GM23338 (cell line): ENCODE measurements around the gene NID2. TPM values are rescaled to one million over a fixed set of nuclear protein-coding genes. Genes with fewer than 3 reads are reported as not detected.

Source experiments
- ATAC-seq: fragments of 200-7000 bp; cut with Tn5 transposase; 3 replicates; pipeline ENCODE4 v1.9.1; 2020
- DNase-seq: peaks from one replicate; pipeline ENCODE4 v3.0.0-alpha.2; 2015; ENCODE audit warnings: low spot score
- H2AFZ ChIP-seq: fragments of 200-600 bp; sonication (generic); 2 replicates; pipeline ENCODE4 v1.8.0; 2016; ENCODE audit warnings: antibody characterized with exemption, mild to moderate bottlenecking, moderate library complexity
- H3F3A ChIP-seq: fragments of 200-600 bp; sonication (generic); replicated peaks from 2 replicates; pipeline ENCODE4 v1.8.0; 2017; ENCODE audit warnings: antibody characterized with exemption, mixed run types, low read depth
- H3K27ac ChIP-seq: fragments of 200-600 bp; sonication (generic); 2 replicates; pipeline ENCODE4 v1.6.1; 2016; ENCODE audit warnings: low read depth
- H3K27me3 ChIP-seq: fragments of 200-600 bp; sonication (generic); 2 replicates; pipeline ENCODE4 v1.8.0; 2016; ENCODE audit warnings: mild to moderate bottlenecking, mixed run types, moderate library complexity; ENCODE audit not compliant: insufficient read depth
- H3K36me3 ChIP-seq: fragments of 200-600 bp; sonication (generic); 2 replicates; pipeline ENCODE4 v1.8.0; 2016; ENCODE audit warnings: mild to moderate bottlenecking; ENCODE audit not compliant: insufficient read depth
- H3K4me1 ChIP-seq: fragments of 200-600 bp; sonication (generic); 2 replicates; pipeline ENCODE4 v1.8.0; 2016; ENCODE audit warnings: mild to moderate bottlenecking, moderate library complexity; ENCODE audit not compliant: insufficient read depth
- H3K4me2 ChIP-seq: fragments of 200-600 bp; sonication (generic); 2 replicates; pipeline ENCODE4 v1.7.1; 2017; ENCODE audit warnings: mixed run types
- H3K4me3 ChIP-seq: fragments of 200-600 bp; sonication (generic); 2 replicates; pipeline ENCODE4 v1.6.1; 2016; ENCODE audit warnings: mixed run types
- H3K79me2 ChIP-seq: fragments of 200-600 bp; sonication (generic); replicated peaks from 2 replicates; pipeline ENCODE4 v1.8.0; 2017; ENCODE audit warnings: mild to moderate bottlenecking; ENCODE audit not compliant: insufficient read depth
- H3K9me2 ChIP-seq: fragments of 200-600 bp; sonication (generic); 2 replicates; pipeline ENCODE4 v1.8.0; 2017; ENCODE audit not compliant: insufficient read depth
- H4K20me1 ChIP-seq: fragments of 200-600 bp; sonication (generic); replicated peaks from 2 replicates; pipeline ENCODE4 v1.8.0; 2017; ENCODE audit warnings: mild to moderate bottlenecking; ENCODE audit not compliant: insufficient read depth
- H3K27ac Mint-ChIP-seq: 2 replicates; pipeline ENCODE4 v1.8.0; 2020; ENCODE audit warnings: inconsistent platforms, mild to moderate bottlenecking, moderate library complexity, mixed read lengths
- H3K27me3 Mint-ChIP-seq: 3 replicates; pipeline ENCODE4 v1.8.0; 2022; ENCODE audit warnings: low read depth, mild to moderate bottlenecking, moderate library complexity, mixed read lengths, inconsistent platforms; ENCODE audit not compliant: insufficient read depth, poor library complexity
- H3K36me3 Mint-ChIP-seq: 3 replicates; pipeline ENCODE4 v1.8.0; 2021; ENCODE audit warnings: low read depth, mild to moderate bottlenecking, inconsistent platforms, moderate library complexity, mixed read lengths
- H3K4me1 Mint-ChIP-seq: 3 replicates; pipeline ENCODE4 v1.8.0; 2020; ENCODE audit warnings: mild to moderate bottlenecking, inconsistent platforms, mixed read lengths
- H3K4me3 Mint-ChIP-seq: 3 replicates; pipeline ENCODE4 v1.8.0; 2021; ENCODE audit warnings: moderate library complexity, mild to moderate bottlenecking, inconsistent platforms, mixed read lengths
- H3K9me3 Mint-ChIP-seq: 3 replicates; pipeline ENCODE4 v1.8.0; 2020; ENCODE audit warnings: moderate library complexity, mild to moderate bottlenecking, inconsistent platforms, mixed read lengths
- CREB1 ChIP-seq: fragments of 250-450 bp; sonication (Bioruptor Pico); IDR thresholded peaks from 2 replicates; pipeline ENCODE4 v1.5.0; 2020; ENCODE audit warnings: low read depth, mild to moderate bottlenecking, moderate library complexity
- ETS1 ChIP-seq: IDR thresholded peaks from 2 replicates; pipeline ENCODE4 v1.6.1; 2016; ENCODE audit warnings: antibody characterized with exemption
- EZH2 ChIP-seq: fragments of 200-600 bp; sonication (generic); IDR thresholded peaks from one replicate; pipeline ENCODE4 v1.8.0; 2017; ENCODE audit warnings: antibody characterized with exemption, mild to moderate bottlenecking, low read depth; ENCODE audit not compliant: unreplicated experiment
- EZH2phosphoT487 ChIP-seq: fragments of 200-600 bp; sonication (generic); IDR thresholded peaks from one replicate; pipeline ENCODE4 v1.8.1; 2018; ENCODE audit warnings: antibody characterized with exemption; ENCODE audit not compliant: unreplicated experiment
- JUNB ChIP-seq: IDR thresholded peaks from one replicate; pipeline ENCODE4 v1.6.1; 2016; ENCODE audit warnings: antibody characterized with exemption; ENCODE audit not compliant: unreplicated experiment
- NANOG ChIP-seq: IDR thresholded peaks from 2 replicates; pipeline ENCODE4 v1.6.1; 2016; ENCODE audit warnings: antibody characterized with exemption, borderline replicate concordance
- POLR2AphosphoS5 ChIP-seq: IDR thresholded peaks from 2 replicates; pipeline ENCODE4 v1.6.1; 2016; ENCODE audit warnings: antibody characterized with exemption, low read depth
- REST ChIP-seq: IDR thresholded peaks from one replicate; pipeline ENCODE4 v1.6.1; 2018; ENCODE audit warnings: antibody characterized with exemption; ENCODE audit not compliant: unreplicated experiment
- ZNF331 ChIP-seq: fragments of 250-450 bp; sonication (Bioruptor Pico); IDR thresholded peaks from 2 replicates; pipeline ENCODE4 v1.5.0; 2020; ENCODE audit warnings: low read depth, mild to moderate bottlenecking, moderate library complexity
- polyA plus RNA-seq: library from polyadenylated mRNA; unstranded; fragments of >200 nt; fragmentation: Nextera tagmentation; extraction: Ambion mirVana; gene quantifications from 2 replicates; pipeline ENCODE4 v1.2.1, GENCODE V29; 2016
- total RNA-seq: library from RNA; depleted of rRNA; stranded (reverse); fragments of >200 nt; shearing (Covaris generic); gene quantifications from 2 replicates; pipeline ENCODE4 v1.2.3, GENCODE V29; 2014
- TF ChIP-seq, protein P1 (sequence below), 2 experiments: fragments of 200-600 bp in 1 of 2; sonication (generic) in 1 of 2; conservative IDR thresholded peaks; 2 replicates each; pipeline versions ENCODE4 v1.5.1 to v1.6.1; 2016 to 2017; ENCODE audit warnings: antibody characterized with exemption in 2 of 2, low read depth in 2 of 2, mild to moderate bottlenecking in 2 of 2, moderate library complexity in 1 of 2

The NID2 gene
- total and polyA plus RNA-seq, 2 experiments from 2014 or later, result 4.3 to 10.4 TPM

DNA sequence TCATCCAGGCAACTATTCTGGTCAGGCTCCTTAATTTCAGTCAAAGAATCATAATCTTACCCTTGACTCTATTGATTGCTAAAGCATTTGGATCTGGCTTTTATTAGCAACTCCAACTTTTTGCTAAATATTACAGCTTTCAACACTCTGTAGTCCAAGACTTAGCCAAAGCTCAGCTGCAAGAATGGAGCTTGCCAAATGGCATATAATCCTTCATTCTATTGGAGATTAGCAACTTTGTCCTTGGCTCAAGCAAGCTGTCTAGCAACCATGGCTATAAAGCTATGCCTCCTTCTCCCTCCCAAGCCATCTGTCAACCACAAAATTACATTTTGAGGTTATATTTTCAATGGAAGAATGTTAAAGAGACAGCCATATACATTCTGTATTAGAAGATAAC lies 23.1 kb upstream of the NID2 start:
- no peaks in the 10 kb centered on the region for H3K4me1 Mint-ChIP-seq
- H3K27ac Mint-ChIP-seq, result no peak overlapping the region

DNA sequence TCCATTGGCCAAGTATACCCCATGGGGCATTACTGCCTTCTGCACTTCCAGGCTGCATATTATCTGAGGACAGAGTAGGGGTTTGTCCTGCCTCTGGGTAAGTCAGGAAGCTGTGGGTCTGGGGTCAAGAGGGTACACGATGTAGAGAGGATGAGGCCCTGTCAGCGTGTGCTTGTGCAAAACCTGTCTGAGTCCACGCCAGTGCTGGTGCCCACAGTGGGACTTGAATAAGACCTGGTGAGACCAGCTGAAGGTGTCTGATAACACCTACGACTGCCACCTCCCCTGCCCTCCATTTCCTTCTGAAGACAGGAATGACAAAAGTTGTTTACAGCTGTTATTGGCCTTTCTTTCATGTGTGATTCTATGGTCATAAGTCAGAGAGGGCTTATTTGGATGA lies 22.1 kb upstream of the NID2 start:
- Histone ChIP-seq H2AFZ (no peak overlapping the region), H3K27me3 (no peaks in the 10 kb centered on the region), H4K20me1 (no peaks in the 10 kb centered on the region), H3F3A (no peaks in the 10 kb centered on the region), H3K36me3 (no peaks in the 10 kb centered on the region), H3K27ac (no peak overlapping the region), H3K79me2 (no peaks in the 10 kb centered on the region), H3K9me2 (0 out of 2 replicates have a peak, but pooled peaks cover 6% of the 10 kb centered on the region), H3K4me2 (no peak overlapping the region), H3K4me1 (no peaks in the 10 kb centered on the region), H3K4me3 (no peak overlapping the region)
- no peak overlapping the region for H3K27ac Mint-ChIP-seq
- H3K36me3 Mint-ChIP-seq, result no peaks in the 10 kb centered on the region
- H3K4me3 Mint-ChIP-seq, result no peak overlapping the region
- no peaks in the 10 kb centered on the region for H3K9me3 Mint-ChIP-seq
- DNase-seq (no peak), ATAC-seq (no peak)
- H3K27me3 Mint-ChIP-seq, result peaks cover 2% of the 10 kb centered on the region
- no peaks in the 10 kb centered on the region for H3K4me1 Mint-ChIP-seq
- TF ChIP-seq REST (no peak), ETS1 (no peak), JUNB (no peak), POLR2AphosphoS5 (no peak), ZNF331 (CRISPR knock-in tag) (no peak), NANOG (no peak), EZH2 (no peak), CREB1 (CRISPR knock-in tag) (no peak)
- TF ChIP-seq, protein P1, sequence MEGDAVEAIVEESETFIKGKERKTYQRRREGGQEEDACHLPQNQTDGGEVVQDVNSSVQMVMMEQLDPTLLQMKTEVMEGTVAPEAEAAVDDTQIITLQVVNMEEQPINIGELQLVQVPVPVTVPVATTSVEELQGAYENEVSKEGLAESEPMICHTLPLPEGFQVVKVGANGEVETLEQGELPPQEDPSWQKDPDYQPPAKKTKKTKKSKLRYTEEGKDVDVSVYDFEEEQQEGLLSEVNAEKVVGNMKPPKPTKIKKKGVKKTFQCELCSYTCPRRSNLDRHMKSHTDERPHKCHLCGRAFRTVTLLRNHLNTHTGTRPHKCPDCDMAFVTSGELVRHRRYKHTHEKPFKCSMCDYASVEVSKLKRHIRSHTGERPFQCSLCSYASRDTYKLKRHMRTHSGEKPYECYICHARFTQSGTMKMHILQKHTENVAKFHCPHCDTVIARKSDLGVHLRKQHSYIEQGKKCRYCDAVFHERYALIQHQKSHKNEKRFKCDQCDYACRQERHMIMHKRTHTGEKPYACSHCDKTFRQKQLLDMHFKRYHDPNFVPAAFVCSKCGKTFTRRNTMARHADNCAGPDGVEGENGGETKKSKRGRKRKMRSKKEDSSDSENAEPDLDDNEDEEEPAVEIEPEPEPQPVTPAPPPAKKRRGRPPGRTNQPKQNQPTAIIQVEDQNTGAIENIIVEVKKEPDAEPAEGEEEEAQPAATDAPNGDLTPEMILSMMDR (conservative IDR thresholded peaks at IDR 0.05; ENCODE audit: low read depth in 2 of 2), result no peak

More for the DNA sequence above, 23.1 kb upstream of the NID2 start:
- Histone ChIP-seq H3K4me1 (no peaks in the 10 kb centered on the region), H3K36me3 (no peaks in the 10 kb centered on the region), H3K79me2 (no peaks in the 10 kb centered on the region), H3K9me2 (0 out of 2 replicates have a peak, but pooled peaks cover 6% of the 10 kb centered on the region), H3K27me3 (no peaks in the 10 kb centered on the region), H3K4me2 (no peak overlapping the region), H4K20me1 (no peaks in the 10 kb centered on the region), H2AFZ (no peak overlapping the region), H3K4me3 (no peak overlapping the region), H3K27ac (no peak overlapping the region), H3F3A (no peaks in the 10 kb centered on the region)
- no peaks in the 10 kb centered on the region for H3K36me3 Mint-ChIP-seq
- no peaks in the 10 kb centered on the region for H3K9me3 Mint-ChIP-seq
- no peak for DNase-seq
- no peak for ATAC-seq
- H3K4me3 Mint-ChIP-seq, result no peak overlapping the region
- peaks cover 2% of the 10 kb centered on the region for H3K27me3 Mint-ChIP-seq
- TF ChIP-seq EZH2phosphoT487, result no peak
